NCI-H2227 (cell line): Measurements from ENCODE around the gene ADGRB2.

Source experiments
- DNase-seq: peaks from one replicate; lab custom pipeline; 2025; ENCODE audit not compliant: unreplicated experiment; lab: John Stamatoyannopoulos, UW

Gene ADGRB2

DNA sequence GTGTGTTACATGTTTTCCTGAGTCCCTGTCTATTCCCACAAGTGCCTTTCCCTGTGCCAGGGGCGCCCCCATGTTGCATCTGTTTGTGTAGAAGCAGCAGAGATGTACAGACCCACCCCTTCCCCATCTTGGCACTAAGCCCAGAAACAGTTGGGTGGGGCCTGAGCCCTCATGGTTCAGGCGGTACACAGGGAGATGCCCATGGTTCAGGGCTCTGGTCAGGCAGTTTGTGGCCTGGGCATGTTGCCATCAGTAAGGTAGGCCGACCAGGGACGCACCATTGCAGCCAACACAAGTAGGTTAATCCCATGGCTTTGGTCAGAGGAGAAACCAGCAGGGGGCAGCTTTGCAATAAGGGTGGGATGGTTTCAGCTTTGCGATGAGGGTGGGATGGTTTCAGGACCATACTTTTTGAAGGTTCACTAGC is 914 bp upstream of the ADGRB2 start:
- DNase-seq = peak; percentile 74

DNA sequence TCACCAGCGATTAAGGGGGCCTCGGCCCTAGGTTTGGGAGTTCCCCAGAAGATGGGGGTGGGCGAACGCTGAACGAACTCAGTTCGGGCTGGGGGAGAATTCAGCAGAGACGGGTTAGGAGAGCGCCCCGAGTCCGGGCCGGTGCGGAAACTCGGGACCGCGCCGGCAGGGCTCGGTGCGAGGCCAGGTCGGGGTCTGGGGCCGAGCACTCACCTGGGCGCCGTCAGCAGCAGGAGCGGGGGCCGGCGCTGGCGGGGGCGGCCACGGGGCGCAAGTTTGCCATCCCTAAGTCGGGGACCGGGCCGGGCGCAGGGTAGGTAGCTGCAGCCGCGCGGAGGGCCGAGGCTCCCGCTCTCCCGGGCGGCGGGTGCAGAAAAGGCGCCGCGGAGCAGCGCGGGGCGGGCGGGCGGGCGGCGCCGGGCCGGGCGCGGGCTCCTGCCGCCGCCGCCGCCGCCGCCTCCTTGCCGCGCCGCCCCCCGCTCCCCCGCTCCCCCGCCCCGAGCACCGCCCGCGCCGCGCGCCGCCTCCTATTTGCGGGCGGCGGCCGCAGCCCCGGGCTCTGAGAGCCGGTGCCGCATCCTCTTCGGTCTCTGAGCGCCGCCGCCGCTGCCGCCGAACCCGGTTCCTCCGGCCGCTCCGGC is 349 bp downstream of the ADGRB2 start:
- DNase-seq = no peak

DNA sequence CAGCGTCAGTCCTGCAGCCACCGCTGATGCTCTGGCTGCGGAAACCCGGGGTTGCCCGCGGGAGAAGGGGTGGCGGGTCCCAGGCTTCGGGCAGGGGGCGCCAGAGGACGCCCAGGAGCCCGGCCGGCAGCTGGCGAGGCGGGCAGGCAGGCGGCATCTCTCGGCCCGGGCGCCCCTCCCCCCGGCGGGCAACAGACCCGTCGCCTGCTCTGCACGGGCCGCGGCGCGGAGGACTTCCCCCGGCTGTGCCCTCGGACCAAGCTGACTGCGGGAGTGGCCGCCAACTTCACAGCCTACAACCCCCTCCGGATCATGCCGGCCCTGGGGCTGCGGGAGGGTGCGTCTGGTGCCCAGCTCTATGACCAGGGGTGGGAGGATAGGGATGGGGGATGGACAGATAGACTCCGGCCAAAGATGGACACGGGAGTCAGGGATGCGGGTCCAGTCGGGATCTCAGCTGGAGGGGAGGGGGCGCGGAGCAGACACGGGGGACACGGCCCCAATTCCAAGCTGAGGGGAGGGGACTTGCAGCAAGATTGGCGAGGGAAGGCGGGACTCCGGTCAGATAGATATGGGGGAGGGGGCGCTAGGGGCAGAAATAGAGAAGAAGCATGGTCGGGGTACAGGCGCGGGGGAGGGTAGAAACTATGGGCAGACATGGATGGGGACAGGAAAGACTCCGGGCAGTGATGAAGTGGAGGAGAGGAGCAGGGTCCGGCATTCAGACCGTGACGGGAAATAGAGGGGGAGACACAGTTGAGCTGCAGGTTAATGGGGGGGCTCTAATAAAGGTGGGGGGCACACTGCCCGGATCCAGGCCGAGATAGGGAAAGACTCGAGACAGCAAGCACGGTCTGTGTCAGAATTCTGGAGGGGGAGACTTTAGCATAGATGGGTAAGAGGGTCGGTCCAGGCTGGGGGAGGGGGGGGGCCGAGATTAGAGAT is 1.1 kb downstream of the ADGRB2 start:
- peak; percentile 90 for DNase-seq

DNA sequence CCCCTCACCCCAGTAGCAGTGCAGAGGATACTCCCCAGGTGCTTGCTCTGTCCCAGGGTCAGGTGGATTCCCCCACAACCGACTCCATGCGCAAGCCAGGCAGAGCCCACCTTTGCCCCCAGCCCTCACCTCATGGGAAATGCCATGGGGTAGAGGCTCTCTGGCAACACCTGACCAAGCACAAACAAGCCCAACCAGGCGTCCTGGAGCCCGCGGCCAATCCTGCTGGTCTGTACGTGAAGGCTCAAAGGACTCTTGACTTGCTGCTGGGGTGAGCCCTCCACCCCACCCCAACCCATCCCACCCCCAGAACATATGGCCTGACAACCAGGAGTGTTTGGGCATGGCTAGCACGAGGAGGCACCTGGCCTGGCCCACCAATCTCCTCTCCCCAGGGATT is 1.8 kb downstream of the ADGRB2 start:
- no peak for DNase-seq

DNA sequence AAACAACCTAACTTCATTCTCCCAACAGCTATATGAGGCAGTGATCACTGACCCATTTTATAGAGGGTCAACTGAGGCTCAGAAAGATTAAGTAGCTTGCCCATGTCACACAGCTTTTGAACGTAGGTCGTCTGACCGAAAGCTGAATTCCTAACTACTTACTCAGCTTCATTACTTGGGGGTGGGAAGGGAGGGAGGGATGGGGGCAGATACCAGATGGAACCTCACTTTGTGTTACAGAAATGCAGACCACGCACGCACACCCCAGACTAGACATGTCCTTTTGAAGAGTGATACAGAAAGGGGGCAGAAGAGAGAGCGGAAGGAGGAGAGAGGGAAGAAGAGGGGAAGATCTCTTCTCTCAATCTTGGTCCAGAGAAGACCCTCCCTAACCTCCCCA is 2.3 kb downstream of the ADGRB2 start:
- no peak for DNase-seq

DNA sequence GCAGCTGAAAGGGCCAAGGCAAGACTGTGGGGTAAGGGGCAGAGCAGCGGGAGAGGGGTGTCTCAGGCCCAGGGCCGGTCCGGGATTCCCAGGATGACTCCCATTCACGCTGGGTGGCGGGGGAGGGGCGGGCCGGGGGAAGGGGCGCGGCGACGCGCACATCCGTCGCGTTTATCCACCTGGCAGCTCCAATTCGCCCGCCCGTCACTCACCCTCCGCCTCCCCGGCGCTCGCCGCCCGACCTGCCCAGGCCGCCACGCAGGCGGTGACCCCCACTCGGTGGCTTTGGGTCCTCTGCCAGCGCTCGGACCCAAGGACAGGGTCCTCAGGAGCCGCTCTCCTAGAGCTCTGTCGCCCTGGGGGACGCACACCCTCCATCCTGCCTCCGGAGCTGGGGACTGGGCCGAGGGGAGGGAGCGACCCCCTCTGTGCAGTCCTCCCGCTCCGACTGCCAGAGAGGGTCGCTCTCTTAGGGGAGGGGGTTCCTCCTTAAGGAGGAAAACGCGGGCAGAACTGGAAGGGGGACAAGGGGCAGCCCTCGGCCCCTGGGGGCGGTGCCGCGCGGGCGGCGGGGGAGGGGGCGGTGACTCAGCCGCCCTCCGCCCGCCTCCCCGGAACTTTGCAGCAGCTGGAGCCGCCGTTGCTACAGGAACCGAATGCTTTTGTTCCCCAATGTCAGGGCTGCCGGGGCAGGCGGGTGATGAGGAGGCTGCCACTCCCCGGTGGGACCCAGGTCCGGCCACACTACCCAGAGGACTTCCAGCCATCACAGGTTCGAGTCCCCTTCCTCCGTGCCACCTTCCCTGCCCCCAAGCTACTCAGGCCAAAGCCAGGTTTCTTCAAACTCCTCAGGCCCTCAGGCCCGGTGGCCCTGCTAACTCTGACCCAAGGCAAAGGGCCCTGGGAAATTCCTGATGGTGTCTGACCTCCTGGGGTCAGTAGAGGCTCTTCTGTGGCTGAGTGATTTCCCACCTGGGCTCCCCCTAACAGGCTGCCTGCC is 3.4 kb downstream of the ADGRB2 start:
- DNase-seq = peak; percentile 67

DNA sequence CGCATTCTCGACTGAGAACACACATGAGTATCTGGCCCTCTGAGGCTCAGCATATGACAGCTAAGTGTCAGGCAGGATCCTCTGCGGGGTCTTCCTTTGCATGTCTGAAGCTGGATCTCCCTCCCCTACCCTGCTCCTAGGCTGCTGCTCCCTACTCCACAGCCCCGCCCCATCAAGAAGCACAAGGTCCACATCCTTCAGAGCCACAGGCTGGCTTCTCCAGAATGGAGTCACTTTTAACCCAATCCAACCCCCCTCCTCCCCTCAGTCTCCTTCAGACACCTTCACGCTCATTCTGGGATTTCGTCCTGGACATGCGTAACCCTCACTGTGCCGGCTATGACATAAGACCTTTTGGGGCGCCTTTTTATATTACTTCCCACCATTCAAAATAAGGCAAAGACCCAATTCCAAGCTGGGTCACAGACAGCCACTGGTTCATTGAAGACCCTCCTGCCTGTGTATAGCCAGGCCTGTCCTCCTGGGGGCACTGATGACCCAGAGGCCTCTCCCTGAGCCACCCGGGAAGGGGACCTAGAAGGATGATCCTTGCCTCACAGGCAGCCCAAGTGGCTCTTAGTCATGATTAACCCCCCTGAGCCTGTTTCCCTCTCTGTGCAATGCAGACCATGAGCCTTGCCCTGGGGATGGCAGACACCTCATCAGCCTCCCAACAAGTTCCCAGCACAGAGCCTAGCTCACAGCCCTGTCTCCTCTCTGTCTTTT is 4.7 kb downstream of the ADGRB2 start:
- peak; percentile 36 for DNase-seq

DNA sequence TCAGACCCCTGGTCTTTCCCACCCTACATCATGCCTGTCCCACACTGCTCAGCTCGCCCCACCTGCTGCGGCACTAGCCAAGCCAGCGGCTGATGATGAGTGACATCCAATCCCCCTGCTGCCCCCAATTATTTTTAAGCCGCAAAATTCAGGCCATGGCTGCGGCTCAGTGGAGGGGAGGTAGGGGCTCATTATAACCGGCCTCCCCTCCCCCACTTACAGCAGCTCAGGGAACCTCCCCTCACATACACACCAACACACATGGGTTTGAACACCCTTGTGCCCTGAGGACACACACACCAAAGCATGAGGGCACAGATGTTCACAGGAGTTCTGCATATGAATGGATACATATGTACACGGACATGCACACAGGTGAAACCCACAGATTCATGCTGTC is 5.3 kb downstream of the ADGRB2 start:
- no peak for DNase-seq

DNA sequence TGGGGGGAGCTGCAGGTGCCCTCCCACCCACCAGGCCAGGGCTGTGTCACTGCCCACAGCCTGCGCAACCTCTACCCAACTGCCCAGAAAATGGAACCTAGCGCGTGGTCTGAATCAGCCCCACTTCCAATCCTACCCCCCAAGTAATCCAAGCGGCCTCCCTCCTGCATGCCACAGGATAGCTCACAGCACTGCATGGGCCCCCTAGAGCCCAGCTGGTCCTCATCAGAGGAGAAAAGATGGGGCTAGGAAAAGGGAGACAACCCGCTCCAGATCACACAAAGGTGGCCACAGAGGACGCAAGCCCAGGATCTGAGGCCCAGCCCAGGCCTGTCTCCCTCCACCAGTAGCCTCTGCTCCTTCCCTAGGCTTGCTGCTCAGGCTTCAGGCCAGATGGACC is 6.2 kb downstream of the ADGRB2 start:
- no peak for DNase-seq

DNA sequence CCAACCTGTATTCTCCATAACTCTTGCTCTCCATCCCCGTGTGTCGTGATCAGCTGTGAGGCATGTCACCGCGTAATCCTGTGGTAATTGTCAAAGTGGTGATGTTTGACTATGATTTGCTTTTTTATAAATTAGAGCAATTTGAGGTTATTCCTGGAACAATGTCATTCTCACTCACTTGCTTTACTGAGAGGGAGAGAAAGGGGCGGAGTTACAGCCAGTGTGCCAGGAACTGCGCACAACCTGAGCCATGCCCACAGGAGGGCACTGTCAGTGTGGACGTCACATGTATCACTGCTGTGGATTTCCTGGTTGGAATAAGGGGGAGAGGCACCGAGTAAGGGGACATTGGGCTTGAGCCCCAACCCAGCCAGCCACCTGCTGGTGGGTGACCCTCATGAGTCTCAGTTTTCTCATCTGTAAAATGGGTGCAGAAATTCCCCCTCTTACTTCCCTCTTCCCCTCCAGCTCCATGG is 6.9 kb downstream of the ADGRB2 start:
- no peak for DNase-seq

DNA sequence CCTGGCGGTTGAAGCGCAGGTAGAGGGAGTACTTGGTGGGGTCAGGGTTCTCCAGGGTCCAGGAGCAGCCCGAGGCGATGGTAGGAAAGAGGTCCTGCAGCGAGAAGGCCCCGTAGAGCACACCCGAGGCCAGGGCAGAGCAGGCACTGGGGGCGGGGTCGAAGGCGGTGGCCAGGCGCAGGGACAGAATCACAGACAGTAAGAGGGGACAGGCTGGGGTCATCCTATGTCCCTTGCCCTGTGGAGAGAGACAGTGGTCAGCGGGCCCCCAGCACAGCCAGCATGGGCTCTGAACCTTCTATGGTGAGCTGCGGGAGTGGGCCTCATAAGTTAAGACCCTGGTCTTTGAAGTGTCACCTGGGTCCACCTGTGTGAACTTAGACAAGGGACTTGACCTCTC is 7.6 kb downstream of the ADGRB2 start:
- no peak for DNase-seq

DNA sequence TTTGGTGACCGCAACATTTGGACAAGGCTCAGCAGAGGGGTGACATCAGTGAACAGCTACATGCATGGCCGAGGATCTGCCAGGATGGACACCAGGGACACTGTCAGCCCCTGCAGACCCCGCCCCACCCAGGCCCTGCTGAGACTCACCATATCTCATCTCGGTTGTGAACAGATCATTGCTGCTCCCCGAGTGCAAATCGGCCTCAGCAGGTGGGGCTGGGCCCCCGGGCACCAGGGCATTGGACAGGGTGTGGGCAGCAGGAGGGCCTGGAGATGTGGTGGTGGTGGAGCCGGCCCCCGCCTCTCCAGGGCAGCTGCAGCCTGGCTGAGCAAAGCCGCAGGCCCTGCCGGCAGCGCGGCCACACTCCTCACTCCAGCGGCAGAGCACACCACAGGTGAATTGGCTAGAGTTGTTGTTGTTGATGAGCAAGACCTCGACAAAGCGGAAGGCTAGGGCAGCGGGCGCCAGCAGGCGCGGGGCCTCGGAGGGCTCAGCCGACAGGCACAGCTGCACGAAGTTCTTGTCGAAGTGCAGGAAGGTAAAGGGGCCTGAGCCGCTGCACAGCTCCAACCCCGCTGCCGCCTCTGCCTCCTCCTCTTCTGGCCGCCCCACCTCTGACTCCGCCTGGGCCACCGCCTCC is 8.2 kb downstream of the ADGRB2 start:
- DNase-seq = no peak

DNA sequence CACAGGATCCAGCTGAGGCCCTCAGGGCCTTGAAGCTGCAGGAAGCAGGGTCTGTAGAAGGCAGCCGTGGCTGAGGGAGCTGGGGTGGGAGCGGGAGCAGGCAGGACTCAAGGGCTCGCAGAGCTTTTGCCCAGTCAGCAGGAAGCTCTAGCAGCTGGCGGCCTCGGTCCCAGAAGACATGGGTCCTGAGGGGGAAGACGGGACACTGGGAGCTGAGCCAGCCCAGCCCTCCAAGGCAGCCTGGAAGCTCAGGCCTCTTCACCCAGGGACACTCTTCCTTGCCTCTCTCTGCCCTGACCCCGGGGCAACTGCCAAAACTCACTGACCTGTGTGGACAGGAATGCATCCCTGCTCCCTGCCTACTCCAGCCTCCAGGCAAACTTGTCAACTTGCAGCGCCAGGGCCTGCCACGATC is 8.9 kb downstream of the ADGRB2 start:
- DNase-seq = no peak

DNA sequence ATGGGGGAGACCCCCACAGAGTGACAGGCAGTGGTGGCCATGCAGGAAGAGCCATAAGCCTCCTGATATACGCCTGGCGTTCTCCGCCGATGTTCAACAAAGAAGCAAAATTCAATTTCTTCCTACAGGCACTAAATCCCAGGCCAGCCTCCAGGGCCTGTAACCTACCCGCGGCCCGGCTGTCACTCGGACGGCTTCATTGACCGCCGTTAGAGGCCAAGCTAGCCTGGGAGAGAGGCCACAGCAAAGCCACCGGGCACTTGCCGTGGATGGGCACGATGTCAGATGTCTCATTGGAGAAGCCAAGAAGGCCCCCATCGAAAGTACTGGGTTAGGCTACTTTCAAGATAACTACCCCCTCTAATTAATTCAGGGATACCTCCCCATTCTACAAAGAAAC is 9.7 kb downstream of the ADGRB2 start:
- DNase-seq = no peak

DNA sequence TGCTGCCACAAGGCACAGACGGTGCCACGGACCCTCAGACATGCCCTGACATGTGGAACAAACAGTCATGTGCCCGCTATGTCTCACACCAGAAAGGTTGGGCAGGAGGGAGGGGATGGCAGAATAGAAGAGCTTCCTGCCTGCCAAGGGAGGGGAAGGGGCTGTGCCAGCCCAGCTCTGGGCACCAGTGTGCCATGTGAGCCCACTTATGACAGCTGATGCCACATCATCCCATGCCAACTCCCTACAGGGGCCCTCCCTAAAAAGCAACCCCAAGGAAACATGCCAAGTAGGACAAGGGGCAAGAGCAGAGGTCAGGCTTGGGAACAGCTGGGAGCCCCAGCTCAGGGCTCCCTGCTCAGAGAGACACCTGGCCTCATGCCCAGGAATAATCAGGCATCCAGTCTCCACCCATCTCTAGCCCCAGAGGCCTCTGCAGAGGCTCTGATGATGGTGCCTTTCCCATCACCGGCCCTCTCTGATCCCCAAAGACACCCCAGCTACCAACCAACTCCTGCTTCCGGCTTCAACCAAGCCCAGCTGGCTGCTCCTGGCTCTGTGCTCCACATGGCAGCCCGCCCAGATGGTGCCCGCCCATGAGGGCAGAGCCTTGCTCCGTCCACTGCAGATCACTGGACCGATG is 10.3 kb downstream of the ADGRB2 start:
- DNase-seq = no peak

DNA sequence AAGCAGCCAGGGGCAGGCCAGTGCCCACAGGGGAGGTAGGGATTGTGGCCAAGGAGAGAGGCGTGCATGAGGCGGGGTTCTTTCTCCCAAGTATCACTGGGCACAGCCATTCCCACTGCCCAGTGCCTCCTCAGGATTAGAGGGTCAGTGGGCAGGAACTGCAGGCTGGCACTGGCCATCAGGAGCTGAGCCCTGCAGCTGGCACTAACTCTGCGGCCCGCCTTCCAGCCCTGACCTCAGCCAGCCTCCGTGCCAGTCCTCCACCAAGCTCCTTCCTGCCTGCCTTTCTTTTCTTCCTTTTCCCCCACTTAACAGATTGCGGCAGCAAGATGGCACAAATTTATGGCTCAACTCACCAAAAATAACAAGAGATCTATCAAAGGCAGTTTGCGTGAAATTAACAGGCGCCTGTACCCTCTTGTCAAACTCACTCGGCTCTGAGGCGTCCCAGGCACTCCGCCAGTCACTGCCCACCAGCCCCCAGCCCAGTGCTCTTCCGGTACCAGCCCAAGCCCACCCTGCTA is 11.1 kb downstream of the ADGRB2 start:
- DNase-seq = no peak

DNA sequence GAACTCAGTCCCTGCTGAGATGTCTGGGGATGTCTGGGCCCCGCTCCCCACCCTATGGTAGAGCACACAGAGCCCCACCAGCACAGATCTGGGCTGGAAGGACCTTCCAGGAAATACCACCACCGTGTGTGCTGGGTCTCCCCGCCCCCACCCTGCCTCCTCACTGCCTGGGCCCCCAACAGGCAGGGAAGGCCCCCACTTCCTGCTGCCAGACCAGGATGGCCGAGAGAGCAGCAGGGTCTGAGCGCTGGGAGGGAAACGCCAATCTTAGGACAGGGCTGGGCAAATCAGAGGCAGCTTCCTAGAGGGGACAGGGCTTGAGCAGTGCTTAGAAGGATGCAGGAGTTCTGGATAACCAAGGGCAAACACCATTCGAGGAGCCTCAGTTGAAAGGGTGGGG is 11.9 kb downstream of the ADGRB2 start:
- DNase-seq = no peak

DNA sequence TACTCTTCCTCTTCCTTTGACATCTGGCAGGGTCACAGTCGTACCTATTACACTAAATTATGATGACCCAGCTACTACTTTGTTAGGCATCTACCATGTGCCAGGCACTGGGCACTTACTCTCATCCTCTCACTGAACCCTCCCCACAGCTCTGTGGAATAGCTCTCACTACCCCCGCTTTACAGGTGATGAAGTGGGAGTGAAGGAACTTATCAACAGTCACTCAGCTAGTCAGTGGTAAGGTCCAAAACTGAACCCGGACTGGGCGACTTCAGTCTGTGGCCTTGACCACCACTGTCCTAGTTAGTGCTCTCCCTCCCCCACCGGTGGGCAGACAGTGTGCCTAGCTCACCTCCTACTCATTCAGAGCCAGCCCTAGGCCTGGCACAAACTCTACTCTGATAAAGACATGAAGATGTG is 12.3 kb downstream of the ADGRB2 start:
- no peak for DNase-seq

DNA sequence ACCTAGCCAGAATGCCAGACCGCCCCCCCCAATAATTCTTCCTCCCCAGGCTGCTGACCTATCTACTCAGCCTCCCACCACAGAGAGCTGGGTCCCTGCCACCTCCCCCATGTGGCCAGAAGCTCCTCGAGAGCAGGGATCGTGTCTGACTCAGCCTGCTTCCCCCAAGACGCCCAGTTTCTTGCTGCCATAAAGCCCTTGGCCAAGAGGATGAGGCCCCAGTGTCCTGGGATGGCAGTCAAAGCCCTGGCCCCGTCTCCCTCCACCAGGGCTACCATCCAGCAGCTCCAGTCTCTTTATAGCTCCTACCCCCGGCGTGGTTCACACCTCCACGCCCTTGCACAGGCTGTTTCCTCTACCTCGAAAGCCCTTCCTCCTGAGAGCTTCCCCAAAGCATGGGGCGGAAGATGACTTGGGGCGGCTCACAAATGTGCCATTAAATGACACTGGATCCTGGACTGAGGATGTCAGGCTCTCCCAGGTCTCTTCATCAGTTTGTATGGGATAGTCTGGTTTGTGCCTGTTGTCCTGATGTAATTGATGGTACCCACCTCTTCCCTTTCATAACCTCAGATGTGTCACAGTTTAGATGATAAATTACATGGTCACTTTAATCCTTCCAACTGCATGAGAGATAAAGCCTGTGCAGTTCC is 13.2 kb downstream of the ADGRB2 start:
- peak; percentile 47 for DNase-seq
